ENCODE results near the gene PKP1.

The PKP1 gene

GRCh38 chr1:201260648-201261311, 22.5 kb upstream of the PKP1 start:
- no peak for DNase-seq (ENCODE audit: low read depth)

GRCh38 chr1:201261771-201262547, 21.3 kb upstream of the PKP1 start:
- no peak for DNase-seq (ENCODE audit: low read depth)

GRCh38 chr1:201262963-201263608, 20.2 kb upstream of the PKP1 start:
- no peak for DNase-seq (ENCODE audit: low read depth)

GRCh38 chr1:201264072-201264471, 19.2 kb upstream of the PKP1 start:
- DNase-seq (ENCODE audit: low read depth): no peak

DNA sequence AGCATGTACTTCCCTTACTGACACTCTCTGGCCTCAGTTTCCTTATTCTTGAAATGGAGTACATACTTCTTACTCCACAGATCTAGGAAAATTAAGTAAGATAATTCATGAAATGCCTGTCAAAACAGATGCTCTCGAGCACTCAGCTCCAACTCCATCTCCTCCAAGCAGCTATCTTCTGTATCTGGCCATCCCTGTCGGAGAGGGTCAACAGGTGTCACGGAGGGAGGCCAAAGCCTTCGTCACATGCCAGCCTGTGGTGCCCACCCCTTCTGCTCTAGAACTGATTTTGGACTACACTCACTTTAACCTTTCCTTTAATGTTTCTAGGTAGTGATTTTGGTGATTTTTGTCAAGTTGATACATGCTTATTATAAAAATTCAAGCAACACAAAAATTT, 18.8 kb upstream of the PKP1 start:
- DNase-seq (ENCODE audit: low read depth): no peak

DNA sequence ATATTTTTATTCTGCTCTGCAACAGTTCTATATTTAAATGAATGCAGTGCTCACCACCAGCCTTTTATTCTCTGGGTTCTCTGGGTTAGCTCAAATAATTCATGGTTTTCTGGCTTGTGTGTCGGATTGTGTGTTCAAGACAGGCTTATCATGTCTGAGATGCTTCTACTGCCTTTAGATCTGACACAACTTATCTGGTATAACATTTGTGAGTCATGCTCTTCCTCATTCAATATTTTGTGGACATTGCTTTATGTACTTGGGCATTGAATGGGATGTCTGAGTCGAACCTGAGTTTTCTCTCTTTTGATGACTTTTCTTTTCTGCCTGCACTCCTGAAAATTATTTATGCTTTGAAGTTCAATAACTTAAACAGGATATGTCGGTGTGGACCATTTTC, 17.6 kb upstream of the PKP1 start:
- no peak for DNase-seq (ENCODE audit: low read depth)

DNA sequence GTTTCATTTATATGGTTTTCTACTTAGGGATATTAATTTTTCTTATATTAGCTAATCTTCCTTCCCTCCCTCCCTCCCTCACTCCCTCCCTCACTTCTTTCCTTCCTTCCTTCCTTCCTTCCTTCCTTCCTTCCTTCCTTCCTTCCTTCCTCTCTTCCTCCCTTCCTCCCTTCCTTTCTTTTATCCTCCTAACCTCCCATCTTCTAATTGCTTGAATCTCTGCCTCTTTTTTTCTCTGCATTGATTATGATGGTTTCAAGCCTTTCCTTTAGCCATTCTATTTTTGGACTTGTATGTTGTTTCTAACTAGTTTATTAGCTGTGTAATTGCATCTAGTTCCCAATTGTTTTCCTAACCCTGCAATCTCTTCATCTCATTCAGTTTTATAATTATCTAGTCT, 17.0 kb upstream of the PKP1 start:
- no peak for DNase-seq (ENCODE audit: low read depth)

DNA sequence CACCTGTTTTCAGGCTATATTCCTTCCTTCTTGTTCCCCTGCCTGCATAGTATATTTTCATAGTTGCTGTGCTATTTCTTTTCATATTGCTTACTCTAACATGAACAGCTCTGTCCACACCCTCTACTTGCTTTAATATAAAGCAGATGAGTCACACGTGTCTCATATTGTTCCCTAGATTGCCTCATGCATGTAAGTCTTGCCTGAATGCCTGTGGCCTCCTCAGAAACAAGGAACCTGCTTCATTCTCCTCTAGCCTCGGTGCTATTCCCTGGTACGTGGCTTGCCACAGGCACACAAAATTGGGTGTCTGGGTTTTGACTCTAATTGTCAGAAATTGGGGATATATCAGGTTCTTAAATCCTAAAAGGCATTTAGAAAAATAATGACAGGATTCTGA, 16.5 kb upstream of the PKP1 start:
- no peak for DNase-seq (ENCODE audit: low read depth)

DNA sequence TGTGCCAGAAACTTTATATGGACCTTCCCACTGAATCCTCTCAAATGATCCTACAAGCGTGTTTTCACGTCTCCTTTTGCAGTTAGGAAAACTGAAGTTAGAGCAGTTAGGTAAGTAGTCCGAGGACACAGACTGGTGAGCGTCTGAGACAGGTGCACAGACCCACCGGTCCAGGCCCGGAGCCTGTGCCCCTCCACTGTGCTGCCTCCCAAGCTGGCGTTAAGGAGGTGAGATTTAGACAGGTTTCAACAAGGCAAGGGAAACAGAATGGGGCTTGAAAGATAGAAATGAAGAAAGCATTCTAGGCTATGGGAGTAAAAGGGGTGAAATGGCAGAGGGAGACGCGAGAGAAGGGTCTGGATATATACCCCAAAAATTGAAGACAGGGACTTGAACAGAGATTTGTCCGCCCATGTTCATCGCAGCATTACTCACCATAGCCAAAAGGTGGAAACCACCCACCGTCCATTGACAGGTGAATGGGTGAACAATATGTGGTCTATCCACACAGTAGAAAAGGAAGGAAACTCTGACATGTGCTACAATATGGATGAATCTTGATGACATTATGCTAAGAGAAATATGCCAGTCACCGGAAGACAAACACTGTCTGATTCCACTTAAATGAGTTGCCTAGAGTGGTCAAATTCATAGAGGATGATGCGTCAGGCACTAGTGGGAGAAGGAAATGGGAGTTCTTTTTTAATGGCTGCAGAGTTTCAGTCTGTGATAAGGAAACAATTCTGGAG, 15.7 kb upstream of the PKP1 start:
- no peak for DNase-seq (ENCODE audit: low read depth)

- DNase-seq (ENCODE audit: low read depth): no peak
Measured at GRCh38 chr1:201268604-201269151, 14.6 kb upstream of the PKP1 start.

GRCh38 chr1:201269281-201269680, 14.0 kb upstream of the PKP1 start:
- DNase-seq (ENCODE audit: low read depth): no peak

DNA sequence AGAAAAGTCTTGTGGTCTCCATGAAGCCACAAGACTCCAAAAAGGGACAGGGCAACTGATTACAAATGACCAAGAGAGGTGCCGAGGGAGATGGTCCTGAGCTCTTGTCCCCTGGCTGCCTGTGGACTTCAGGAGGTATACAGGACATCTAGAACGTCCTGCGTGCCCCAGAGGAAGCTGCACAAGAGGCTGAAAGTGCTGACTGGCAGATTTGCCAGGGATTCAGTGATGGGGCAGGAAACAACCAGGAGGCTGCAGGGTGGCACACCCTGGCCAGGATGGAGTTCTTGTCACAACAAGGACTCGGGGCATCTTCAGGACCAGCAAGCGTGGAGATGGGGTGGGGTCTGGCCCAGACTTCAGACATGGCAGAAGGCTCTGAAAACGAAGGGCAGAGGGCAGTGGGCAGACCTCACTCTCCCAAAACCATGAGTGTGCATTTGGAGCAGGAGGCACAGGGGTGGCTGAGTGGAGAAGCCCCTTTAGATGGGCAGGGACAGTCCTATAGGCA, 13.4 kb upstream of the PKP1 start:
- DNase-seq (ENCODE audit: low read depth): no peak

- DNase-seq (ENCODE audit: low read depth): no peak
Measured at GRCh38 chr1:201270616-201271390, 12.5 kb upstream of the PKP1 start.

DNA sequence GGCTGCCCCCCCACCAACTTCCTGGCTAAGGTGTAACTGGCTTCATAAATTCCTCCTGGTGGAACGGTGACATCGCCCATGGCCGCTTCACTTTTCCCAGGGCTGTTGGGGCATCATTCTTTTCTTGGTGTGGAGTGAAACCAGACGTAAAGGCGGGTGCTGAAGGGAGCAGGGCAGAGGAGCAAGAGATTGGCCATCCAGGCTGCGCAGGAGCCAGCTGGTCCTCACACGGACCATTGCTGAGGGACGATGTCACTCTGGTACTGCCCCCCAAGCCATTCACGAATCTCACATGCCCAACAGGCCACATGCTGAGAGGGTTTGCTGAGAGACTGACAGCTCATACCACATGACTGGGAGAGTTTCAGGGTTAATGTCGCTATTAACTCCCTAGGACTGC, 10.5 kb upstream of the PKP1 start:
- no peak for DNase-seq (ENCODE audit: low read depth)

DNA sequence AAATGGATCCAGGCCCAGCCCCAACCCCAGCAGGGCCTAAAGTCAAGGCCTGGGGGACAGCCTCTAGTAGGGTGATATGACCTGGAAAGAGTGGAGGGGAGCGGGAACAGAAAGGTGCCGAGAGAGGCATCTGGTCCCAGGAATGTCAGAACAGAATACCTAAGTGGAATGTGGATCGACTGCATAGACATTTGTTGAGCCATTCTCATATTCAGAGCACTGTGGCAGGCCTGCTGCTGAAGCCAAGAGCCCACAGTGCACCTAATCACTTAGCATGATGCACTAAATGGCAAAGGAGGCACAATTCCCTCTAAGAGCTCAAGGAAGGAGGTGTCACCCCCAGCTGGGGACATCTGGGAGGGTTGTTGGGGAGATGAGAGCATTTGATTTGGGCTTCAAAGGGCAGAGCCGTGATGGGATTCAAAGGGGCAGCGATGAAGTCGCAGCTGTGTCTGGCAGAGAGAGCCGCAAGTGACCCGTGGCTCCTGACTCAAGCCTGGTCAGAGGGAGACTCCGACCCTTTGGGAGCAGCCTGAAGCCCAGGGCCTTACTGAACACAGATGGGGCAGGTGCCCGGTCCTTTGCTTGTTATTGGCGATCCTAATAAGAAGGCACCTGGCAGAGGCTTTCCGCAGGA, 8.6 kb upstream of the PKP1 start:
- DNase-seq (ENCODE audit: low read depth): no peak

- no peak for DNase-seq (ENCODE audit: low read depth)
Measured at GRCh38 chr1:201275253-201275666, 8.0 kb upstream of the PKP1 start.

DNA sequence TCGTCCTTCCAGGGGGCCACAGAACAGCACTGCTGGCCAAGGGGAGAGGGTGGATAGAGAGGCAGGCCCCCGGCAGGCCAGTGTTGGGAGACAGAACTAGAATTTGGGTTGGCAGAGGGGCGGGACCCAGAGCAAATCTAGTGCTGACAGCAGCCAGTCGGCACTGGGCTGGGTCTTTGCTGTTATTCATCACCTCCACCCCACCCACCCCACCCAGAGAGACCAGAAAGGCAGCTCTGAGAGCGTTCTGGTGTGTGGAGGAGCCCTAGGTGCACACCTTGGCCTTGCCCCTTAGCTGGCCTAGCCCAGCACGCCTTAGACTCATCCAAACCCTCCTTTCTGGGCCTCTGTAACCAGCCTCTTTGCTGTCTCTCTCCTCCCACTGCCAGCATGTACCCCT, 6.4 kb upstream of the PKP1 start:
- DNase-seq (ENCODE audit: low read depth): no peak

- no peak for DNase-seq (ENCODE audit: low read depth)
Measured at GRCh38 chr1:201277441-201277840, 5.9 kb upstream of the PKP1 start.

- DNase-seq (ENCODE audit: low read depth): no peak
Measured at GRCh38 chr1:201279313-201279712, 4.0 kb upstream of the PKP1 start.

DNA sequence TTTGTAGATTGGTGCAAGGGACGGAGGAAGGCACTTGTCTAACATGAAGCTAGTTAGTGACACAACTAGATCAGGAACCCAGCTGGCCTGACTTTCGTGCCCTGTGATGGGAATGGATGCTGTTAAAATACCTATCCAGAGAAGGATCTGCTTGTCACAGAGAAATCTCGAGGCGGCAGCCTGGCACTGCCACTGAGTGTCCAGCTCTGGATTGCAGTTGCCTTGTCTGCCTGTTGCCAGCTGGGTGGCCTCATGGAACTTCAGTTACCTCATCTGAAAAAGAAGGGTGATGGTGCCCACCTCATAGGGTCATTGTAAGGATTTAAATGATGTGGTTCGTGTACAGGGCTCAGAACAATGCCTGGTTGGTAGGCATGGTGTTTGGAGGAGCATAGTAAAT, 2.4 kb upstream of the PKP1 start:
- no peak for DNase-seq (ENCODE audit: low read depth)

- DNase-seq (ENCODE audit: low read depth): no peak
Measured at GRCh38 chr1:201281573-201281972, 1.7 kb upstream of the PKP1 start.

All from stimulated activated CD8-positive, alpha-beta memory T cell treated with anti-CD3 and anti-CD28 coated beads, Interleukin-15, amount 100 ng/mL, for 24 hours (primary cell).